NB4 (cell line): ENCODE measurements around the gene TIMM17A.

ENCODE experiments used
- CTCF ChIP-seq: IDR thresholded peaks from one replicate; pipeline ENCODE4 v1.5.1; 2012; ENCODE audit warnings: low read depth, low read length
- MYC ChIP-seq: IDR thresholded peaks from 2 replicates; pipeline ENCODE4 v1.6.1; 2011; ENCODE audit warnings: low read depth, low read length
- POLR2A ChIP-seq: IDR thresholded peaks from 2 replicates; pipeline ENCODE4 v1.6.1; 2011; ENCODE audit warnings: mild to moderate bottlenecking; ENCODE audit not compliant: insufficient read length; ENCODE audit errors: extremely low read depth
- TF ChIP-seq, protein P1 (sequence below): IDR thresholded peaks from 2 replicates; pipeline ENCODE4 v1.6.1; 2011; ENCODE audit warnings: low read depth, low read length

GRCh38 chr1:201945157-201945556, 10.1 kb upstream of the TIMM17A start:
- TF ChIP-seq POLR2A (no peak), CTCF (no peak), MYC (no peak)
- TF ChIP-seq, protein P1, sequence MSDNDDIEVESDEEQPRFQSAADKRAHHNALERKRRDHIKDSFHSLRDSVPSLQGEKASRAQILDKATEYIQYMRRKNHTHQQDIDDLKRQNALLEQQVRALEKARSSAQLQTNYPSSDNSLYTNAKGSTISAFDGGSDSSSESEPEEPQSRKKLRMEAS = no peak
